Ishikawa (cell line): ENCODE measurements around the gene SOS1.
A peak's percentile ranks its signal among the peaks of the same experiment; 100 is the strongest.

Source experiments
- CEBPB ChIP-seq: IDR thresholded peaks from 2 replicates; pipeline ENCODE4 v1.6.1; 2012
- CREB1 ChIP-seq: IDR thresholded peaks from 2 replicates; pipeline ENCODE4 v1.6.1; 2012; ENCODE audit warnings: low read depth
- NFIC ChIP-seq: IDR thresholded peaks from 2 replicates; pipeline ENCODE4 v1.6.1; 2012
- RAD21 ChIP-seq: IDR thresholded peaks from 2 replicates; pipeline ENCODE4 v1.6.1; 2012; ENCODE audit warnings: low read depth
- TAF1 ChIP-seq: IDR thresholded peaks from 2 replicates; pipeline ENCODE4 v1.6.1; 2012; ENCODE audit warnings: low read depth, mild to moderate bottlenecking
- TEAD4 ChIP-seq: IDR thresholded peaks from 2 replicates; pipeline ENCODE4 v1.6.1; 2012
- YY1 ChIP-seq: IDR thresholded peaks from 2 replicates; pipeline ENCODE4 v1.6.1; 2012; ENCODE audit warnings: low read depth
- TF ChIP-seq, protein P1 (sequence below): IDR thresholded peaks from 2 replicates; pipeline ENCODE4 v1.6.1; 2012

DNA sequence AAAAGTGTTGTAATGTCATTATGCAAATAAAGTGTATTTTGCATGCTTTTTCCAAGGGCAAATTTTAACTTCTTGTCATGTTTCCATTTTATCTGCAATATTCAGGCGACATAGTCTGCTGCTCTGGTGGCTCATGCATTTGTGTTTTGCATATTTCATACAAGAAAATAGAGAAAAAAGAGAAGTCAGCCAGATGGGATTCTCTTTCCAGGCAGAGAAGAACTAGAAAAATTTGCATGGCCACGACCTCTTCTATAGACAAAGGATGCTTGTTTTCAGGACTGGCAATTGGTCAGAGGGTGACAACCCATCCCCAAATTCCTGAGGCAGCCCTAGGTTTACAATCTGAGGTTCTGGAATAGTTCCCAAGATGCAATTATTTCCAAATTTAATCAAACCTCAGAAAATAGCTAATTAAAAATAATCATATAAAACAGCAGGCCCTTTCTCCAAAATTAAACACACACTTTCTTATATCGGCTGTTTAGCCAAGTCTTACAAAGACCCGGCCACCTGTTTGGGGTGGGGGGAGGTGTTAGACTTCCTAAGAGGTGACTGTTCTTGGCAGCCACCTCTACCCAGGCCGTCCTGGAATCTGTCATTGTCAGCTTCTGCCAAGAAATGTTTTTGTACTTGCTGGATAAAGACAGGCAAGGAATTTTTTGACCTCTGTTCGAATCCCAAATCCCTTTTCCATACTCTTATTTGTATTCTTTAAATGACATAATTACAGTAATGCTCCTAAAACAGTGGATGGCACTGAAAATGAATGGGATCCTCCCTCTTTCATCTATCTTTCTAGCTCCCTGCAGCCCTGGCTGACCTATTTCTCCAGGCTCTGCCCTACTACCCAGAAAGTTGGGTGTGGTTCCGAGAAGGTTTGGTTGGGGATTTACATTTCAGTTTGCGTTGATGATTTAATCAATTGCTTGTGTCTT is 20.8 kb upstream of the SOS1 start:
- TF ChIP-seq YY1 = no peak
- TF ChIP-seq NFIC = peak; percentile 56
- no peak for TF ChIP-seq RAD21
- TF ChIP-seq, protein P1, sequence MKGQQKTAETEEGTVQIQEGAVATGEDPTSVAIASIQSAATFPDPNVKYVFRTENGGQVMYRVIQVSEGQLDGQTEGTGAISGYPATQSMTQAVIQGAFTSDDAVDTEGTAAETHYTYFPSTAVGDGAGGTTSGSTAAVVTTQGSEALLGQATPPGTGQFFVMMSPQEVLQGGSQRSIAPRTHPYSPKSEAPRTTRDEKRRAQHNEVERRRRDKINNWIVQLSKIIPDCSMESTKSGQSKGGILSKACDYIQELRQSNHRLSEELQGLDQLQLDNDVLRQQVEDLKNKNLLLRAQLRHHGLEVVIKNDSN = no peak
- TF ChIP-seq CEBPB = no peak
- TF ChIP-seq CREB1 = no peak
- TF ChIP-seq TAF1 = no peak
- no peak for TF ChIP-seq TEAD4
